ENCODE measurements around the gene ATP5MG.

- TF ChIP-seq CTCF (IDR thresholded peaks at IDR 0.05; ENCODE audit: control extremely low read depth in 1 of 3, insufficient read depth in 1 of 3, low read depth in 1 of 3, low read length in 3 of 3) (no peak), ATF2 (IDR thresholded peaks at IDR 0.05; ENCODE audit: low read length) (no peak), CEBPB (IDR thresholded peaks at IDR 0.05; ENCODE audit: low read depth, low read length) (no peak), YY1 (IDR thresholded peaks at IDR 0.05; ENCODE audit: low read depth, low read length) (no peak), POLR2A (IDR thresholded peaks at IDR 0.05; ENCODE audit: control extremely low read depth in 1 of 2, low read depth in 2 of 2, low read length in 2 of 2) (no peak), SP1 (IDR thresholded peaks at IDR 0.05; ENCODE audit: low read depth, low read length) (no peak), NRF1 (IDR thresholded peaks at IDR 0.05; ENCODE audit: low read depth, low read length) (no peak), POLR2AphosphoS5 (IDR thresholded peaks at IDR 0.05; ENCODE audit: low read depth, low read length) (no peak), RNF2 (IDR thresholded peaks at IDR 0.05; ENCODE audit: borderline replicate concordance, low read depth, low read length, missing control alignments, poor library complexity, severe bottlenecking) (no peak)
Measured at GRCh38 chr11:118450451-118450850, 49.0 kb downstream of the ATP5MG start.
